Glomerular visceral epithelial cell (primary cell): ENCODE results near the gene SMTNL2.
"Not testable (repeated sequence)": the region's sequence is repeated elsewhere in the genome, so short reads cannot be mapped to it uniquely, and the experiment has no call there.

Experiments used
- DNase-seq: peaks from one replicate; pipeline ENCODE4 v3.0.0-alpha.2; 2016; ENCODE audit errors: extremely low spot score

SMTNL2 gene

GRCh38 chr17:4560421-4560820, 23.9 kb upstream of the SMTNL2 start, which contains the start of gene GGT6:
TSS of gene GGT6 (minus strand) at chr17:4560577. CDS start at chr17:4560521, 56 bp downstream.
- DNase-seq = no peak

GRCh38 chr17:4560837-4561256, 23.5 kb upstream of the SMTNL2 start:
- no peak for DNase-seq

- DNase-seq = no peak
Observed at GRCh38 chr17:4562015-4562969, 22.0 kb upstream of the SMTNL2 start.

GRCh38 chr17:4565209-4566141, 18.9 kb upstream of the SMTNL2 start:
- peak; percentile 79 for DNase-seq

- peak; percentile 57 for DNase-seq
Observed at GRCh38 chr17:4566785-4567184, 17.5 kb upstream of the SMTNL2 start.

GRCh38 chr17:4569591-4569990, 14.7 kb upstream of the SMTNL2 start:
- no peak for DNase-seq

- DNase-seq = no peak
Observed at GRCh38 chr17:4572131-4572530, 12.2 kb upstream of the SMTNL2 start.

- no peak for DNase-seq
Observed at GRCh38 chr17:4573115-4573514, 11.2 kb upstream of the SMTNL2 start.

GRCh38 chr17:4573669-4574068, 10.7 kb upstream of the SMTNL2 start:
- peak; percentile 56 for DNase-seq

- DNase-seq = no peak
Observed at GRCh38 chr17:4574448-4575045, 9.8 kb upstream of the SMTNL2 start.

- no peak for DNase-seq
Observed at GRCh38 chr17:4576161-4576558, 8.2 kb upstream of the SMTNL2 start.

GRCh38 chr17:4576729-4577322, 7.5 kb upstream of the SMTNL2 start:
- no peak for DNase-seq

- no peak for DNase-seq
Observed at GRCh38 chr17:4577386-4577993, 6.8 kb upstream of the SMTNL2 start.

- not testable (repeated sequence) for DNase-seq
Observed at GRCh38 chr17:4578349-4578748, 6.0 kb upstream of the SMTNL2 start.

GRCh38 chr17:4579678-4580077, 4.7 kb upstream of the SMTNL2 start:
- DNase-seq = no peak

- DNase-seq = no peak
Observed at GRCh38 chr17:4580291-4580690, 4.0 kb upstream of the SMTNL2 start.

- DNase-seq = no peak
Observed at GRCh38 chr17:4582101-4582501, 2.2 kb upstream of the SMTNL2 start.

- DNase-seq = no peak
Observed at GRCh38 chr17:4582691-4583090, 1.6 kb upstream of the SMTNL2 start.

- no peak for DNase-seq
Observed at GRCh38 chr17:4583206-4583605, 1.1 kb upstream of the SMTNL2 start.

GRCh38 chr17:4583782-4584100, 588 bp upstream of the SMTNL2 start:
- peak; percentile 24 for DNase-seq

GRCh38 chr17:4584917-4585637, 748 bp downstream of the SMTNL2 start:
- peak; percentile 68 for DNase-seq
